ENCODE measurements around the gene ARID1B. TPM values are rescaled to one million over a fixed set of nuclear protein-coding genes. Genes with fewer than 3 reads are reported as not detected.

ARID1B gene
- polyA plus RNA-seq, 1 experiment, result 19.2 TPM

GRCh38 chr6:157128235-157128775 lies 351.1 kb downstream of the ARID1B start:
- no peak for DNase-seq (ENCODE audit: low read depth, low spot score)
- no peak overlapping the region for H3K4me3 ChIP-seq (ENCODE audit: low read depth, low read length)
- H3K9me3 ChIP-seq (ENCODE audit: control insufficient read depth, insufficient read depth, low read length), result no peaks in the 10 kb centered on the region
- ChIA-PET CTCF (interaction anchor here (1.4 kb wide), 1 partner anchor 82 kb away, joined by 5 read pairs; no protein-coding TSS in a partner anchor), POLR2A (interaction anchor here (1.9 kb wide), 1 partner anchor 15 kb away, joined by 9 read pairs; no protein-coding TSS in a partner anchor)
- no peaks in the 10 kb centered on the region for H3K27me3 ChIP-seq (ENCODE audit: control insufficient read depth, insufficient read depth, low read length)
- H3K27ac ChIP-seq (ENCODE audit: low read depth, low read length), result no peak overlapping the region
- no peak for TF ChIP-seq CTCF (IDR thresholded peaks at IDR 0.05; ENCODE audit: low read depth, low read length)

GRCh38 chr6:157131250-157131649 lies 354.1 kb downstream of the ARID1B start:
- TF ChIP-seq CTCF (IDR thresholded peaks at IDR 0.05; ENCODE audit: low read depth, low read length), result no peak
- H3K27ac ChIP-seq (ENCODE audit: low read depth, low read length), result no peak overlapping the region
- no peak overlapping the region for H3K4me3 ChIP-seq (ENCODE audit: low read depth, low read length)
- H3K27me3 ChIP-seq (ENCODE audit: control insufficient read depth, insufficient read depth, low read length), result no peaks in the 10 kb centered on the region
- H3K9me3 ChIP-seq (ENCODE audit: control insufficient read depth, insufficient read depth, low read length), result no peaks in the 10 kb centered on the region
- DNase-seq (ENCODE audit: low read depth, low spot score), result no peak
- POLR2A ChIA-PET, result no interaction called here
- CTCF ChIA-PET, result interaction anchor here (0.6 kb wide), 1 partner anchor 12 kb away, joined by 5 read pairs; no protein-coding TSS in a partner anchor

GRCh38 chr6:157133856-157134255 lies 356.7 kb downstream of the ARID1B start:
- no peaks in the 10 kb centered on the region for H3K27me3 ChIP-seq (ENCODE audit: control insufficient read depth, insufficient read depth, low read length)
- DNase-seq (ENCODE audit: low read depth, low spot score), result no peak
- no peaks in the 10 kb centered on the region for H3K9me3 ChIP-seq (ENCODE audit: control insufficient read depth, insufficient read depth, low read length)
- no peak overlapping the region for H3K4me3 ChIP-seq (ENCODE audit: low read depth, low read length)
- TF ChIP-seq CTCF (IDR thresholded peaks at IDR 0.05; ENCODE audit: low read depth, low read length), result no peak
- H3K27ac ChIP-seq (ENCODE audit: low read depth, low read length), result no peak overlapping the region
- CTCF ChIA-PET, result no interaction called here
- POLR2A ChIA-PET, result no interaction called here

GRCh38 chr6:157134402-157135047 lies 357.3 kb downstream of the ARID1B start:
- Histone ChIP-seq H3K27ac (ENCODE audit: low read depth, low read length) (no peak overlapping the region), H3K9me3 (ENCODE audit: control insufficient read depth, insufficient read depth, low read length) (no peaks in the 10 kb centered on the region; the same call in 1 of the 2 replicates), H3K27me3 (ENCODE audit: control insufficient read depth, insufficient read depth, low read length) (no peaks in the 10 kb centered on the region), H3K4me3 (ENCODE audit: low read depth, low read length) (no peak overlapping the region)
- no peak for TF ChIP-seq CTCF (IDR thresholded peaks at IDR 0.05; ENCODE audit: low read depth, low read length)
- ChIA-PET POLR2A (no interaction called here), CTCF (no interaction called here)
- DNase-seq (ENCODE audit: low read depth, low spot score), result no peak

GRCh38 chr6:157135691-157136090 lies 358.5 kb downstream of the ARID1B start:
- no peak for DNase-seq (ENCODE audit: low read depth, low spot score)
- Histone ChIP-seq H3K4me3 (ENCODE audit: low read depth, low read length) (no peak overlapping the region), H3K27me3 (ENCODE audit: control insufficient read depth, insufficient read depth, low read length) (no peaks in the 10 kb centered on the region), H3K9me3 (ENCODE audit: control insufficient read depth, insufficient read depth, low read length) (no peaks in the 10 kb centered on the region; the same call in 1 of the 2 replicates), H3K27ac (ENCODE audit: low read depth, low read length) (no peak overlapping the region)
- TF ChIP-seq CTCF (IDR thresholded peaks at IDR 0.05; ENCODE audit: low read depth, low read length), result no peak
- POLR2A ChIA-PET, result interaction anchor here (0.7 kb wide), 1 partner anchor 425 kb away, joined by 3 read pairs; no protein-coding TSS in a partner anchor
- CTCF ChIA-PET, result interaction anchor here (0.6 to 1.1 kb wide), 2 partner anchors 8 to 144 kb away, joined by 3 read pairs; no protein-coding TSS in a partner anchor

Measured in AG04450 (cell line).